ENCODE results near the gene TMEM8B.

TMEM8B gene, protein sequence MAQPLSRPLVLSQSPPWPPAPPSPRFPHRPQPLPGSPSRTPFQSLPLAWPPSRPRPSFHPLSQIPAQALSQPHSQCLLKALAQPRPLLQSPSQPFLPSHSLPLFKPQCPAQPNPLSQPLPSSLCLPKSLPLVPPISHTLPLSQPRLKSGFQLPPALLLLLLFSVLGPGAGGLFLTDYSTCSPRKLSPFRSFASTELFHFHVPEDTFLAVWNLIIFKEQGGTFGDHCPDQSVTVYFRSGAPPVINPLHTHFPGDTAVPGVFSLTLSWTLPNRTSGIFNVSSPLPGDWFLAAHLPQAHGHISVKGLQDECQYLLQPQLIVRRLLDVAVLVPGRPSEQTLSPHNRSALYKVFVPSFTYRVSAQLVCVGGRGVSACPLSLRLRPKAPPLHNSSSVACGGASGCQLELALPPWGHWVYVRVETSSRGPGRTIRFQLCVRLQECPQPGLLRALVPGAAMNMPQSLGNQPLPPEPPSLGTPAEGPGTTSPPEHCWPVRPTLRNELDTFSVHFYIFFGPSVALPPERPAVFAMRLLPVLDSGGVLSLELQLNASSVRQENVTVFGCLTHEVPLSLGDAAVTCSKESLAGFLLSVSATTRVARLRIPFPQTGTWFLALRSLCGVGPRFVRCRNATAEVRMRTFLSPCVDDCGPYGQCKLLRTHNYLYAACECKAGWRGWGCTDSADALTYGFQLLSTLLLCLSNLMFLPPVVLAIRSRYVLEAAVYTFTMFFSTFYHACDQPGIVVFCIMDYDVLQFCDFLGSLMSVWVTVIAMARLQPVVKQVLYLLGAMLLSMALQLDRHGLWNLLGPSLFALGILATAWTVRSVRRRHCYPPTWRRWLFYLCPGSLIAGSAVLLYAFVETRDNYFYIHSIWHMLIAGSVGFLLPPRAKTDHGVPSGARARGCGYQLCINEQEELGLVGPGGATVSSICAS

DNA sequence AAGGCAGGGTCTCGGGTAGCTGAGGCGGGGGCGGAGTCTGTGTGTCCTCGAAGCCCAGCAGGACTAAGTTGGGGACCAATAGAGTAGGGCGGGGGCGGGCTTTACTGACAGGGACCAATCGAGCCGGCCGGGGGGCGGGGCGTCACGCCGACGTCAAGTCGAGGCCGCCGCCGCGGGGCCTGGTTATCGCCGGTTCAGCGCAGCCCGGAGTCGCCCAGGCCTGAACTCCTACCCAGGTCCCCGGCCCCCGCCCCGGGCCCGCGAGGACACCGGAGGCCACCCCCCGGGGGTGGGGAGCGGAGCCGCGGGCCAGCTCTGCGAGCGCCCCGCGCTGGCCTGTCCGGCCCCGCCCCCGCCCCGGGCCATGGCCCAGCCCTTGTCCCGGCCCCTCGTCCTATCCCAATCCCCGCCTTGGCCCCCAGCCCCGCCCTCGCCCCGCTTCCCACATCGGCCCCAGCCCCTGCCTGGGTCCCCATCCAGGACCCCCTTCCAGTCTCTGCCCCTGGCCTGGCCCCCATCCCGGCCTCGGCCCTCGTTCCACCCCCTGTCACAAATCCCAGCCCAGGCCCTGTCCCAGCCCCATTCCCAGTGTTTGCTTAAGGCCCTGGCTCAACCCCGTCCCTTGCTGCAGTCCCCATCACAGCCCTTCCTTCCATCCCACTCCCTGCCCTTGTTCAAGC, at the start of gene TMEM8B:
Gene TMEM8B, plus strand, starts transcription at position 145 of the 680 bp plus-strand sequence. Its CDS starts 220 bp downstream, at position 365.
- DNase-seq (ENCODE audit: low read depth) = peak; percentile 76

DNA sequence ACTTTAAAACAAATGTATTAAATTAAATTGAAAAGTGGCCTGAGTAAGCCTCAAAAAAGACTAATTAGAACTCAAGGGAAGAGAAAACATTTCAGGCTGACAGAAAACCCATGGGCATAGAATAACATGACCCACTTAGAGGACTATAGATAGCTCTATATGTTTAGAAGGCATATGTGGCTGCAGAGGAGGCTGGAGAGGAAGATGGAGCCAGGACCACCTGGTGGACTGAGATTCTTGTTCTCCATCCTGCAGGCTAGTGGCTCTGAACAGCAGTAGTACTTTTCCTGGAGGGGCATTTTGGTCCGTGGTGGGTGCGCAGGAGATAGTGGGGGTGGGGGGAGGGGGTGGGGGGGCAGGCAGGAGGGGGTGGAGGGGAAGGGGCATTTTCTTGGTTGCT, 48.0 kb upstream of the TMEM8B start:
- DNase-seq (ENCODE audit: low read depth) = no peak

DNA sequence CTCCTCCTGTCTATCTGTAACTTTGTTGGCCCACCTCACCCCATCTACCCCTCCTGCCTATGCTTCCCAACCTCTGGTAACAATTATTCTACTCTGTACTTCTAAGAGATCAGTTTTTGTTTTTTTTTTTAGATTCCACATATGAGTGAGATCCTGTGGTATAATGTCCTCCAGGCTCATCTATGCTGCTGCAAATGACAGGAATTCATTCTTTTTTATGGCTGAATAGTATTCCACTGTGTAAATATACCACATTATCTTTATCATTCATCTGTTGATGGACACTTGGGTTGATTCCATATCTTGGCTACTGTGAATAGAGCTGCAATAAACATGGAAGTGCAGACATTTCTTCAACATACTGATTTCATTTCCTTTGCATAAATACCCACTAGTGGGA, 45.6 kb upstream of the TMEM8B start:
- no peak for DNase-seq (ENCODE audit: low read depth)

DNA sequence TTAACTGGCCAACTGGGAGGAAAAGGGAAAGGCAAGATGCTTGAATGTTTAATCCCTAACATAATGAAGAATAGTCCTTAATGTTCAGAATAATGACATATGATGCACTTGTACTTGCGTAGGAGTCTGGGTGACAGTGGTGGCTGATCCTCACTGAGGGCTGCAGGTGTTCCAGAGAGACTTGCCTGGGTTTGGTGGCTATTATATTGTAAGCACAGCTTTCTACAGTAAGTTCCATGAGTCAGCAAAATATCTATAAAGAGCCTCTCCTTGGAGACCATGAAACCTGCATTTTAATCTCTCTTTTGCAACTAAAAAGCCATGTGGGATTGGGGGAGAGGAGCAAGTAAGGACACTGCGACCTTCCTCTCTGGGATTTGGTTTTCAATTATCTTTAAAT, 39.5 kb upstream of the TMEM8B start:
- DNase-seq (ENCODE audit: low read depth) = no peak

DNA sequence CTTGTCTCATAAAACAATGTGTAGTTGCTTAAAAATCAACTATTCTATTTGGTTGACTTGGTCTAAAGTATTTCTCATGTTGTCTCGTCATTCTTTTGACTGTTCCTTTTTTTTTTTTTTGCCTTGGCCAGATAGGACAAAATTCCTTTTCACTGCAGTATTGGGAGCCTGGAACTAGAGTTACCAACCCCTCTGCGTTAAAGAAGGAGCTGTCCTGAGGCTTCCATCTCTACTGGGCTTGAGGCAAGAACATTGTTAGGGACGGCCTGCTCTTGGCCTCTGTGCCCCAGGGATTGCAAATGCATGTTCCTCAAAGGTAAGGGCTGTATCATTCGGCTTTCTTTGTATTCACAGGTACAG, 39.0 kb upstream of the TMEM8B start:
- DNase-seq (ENCODE audit: low read depth) = no peak

DNA sequence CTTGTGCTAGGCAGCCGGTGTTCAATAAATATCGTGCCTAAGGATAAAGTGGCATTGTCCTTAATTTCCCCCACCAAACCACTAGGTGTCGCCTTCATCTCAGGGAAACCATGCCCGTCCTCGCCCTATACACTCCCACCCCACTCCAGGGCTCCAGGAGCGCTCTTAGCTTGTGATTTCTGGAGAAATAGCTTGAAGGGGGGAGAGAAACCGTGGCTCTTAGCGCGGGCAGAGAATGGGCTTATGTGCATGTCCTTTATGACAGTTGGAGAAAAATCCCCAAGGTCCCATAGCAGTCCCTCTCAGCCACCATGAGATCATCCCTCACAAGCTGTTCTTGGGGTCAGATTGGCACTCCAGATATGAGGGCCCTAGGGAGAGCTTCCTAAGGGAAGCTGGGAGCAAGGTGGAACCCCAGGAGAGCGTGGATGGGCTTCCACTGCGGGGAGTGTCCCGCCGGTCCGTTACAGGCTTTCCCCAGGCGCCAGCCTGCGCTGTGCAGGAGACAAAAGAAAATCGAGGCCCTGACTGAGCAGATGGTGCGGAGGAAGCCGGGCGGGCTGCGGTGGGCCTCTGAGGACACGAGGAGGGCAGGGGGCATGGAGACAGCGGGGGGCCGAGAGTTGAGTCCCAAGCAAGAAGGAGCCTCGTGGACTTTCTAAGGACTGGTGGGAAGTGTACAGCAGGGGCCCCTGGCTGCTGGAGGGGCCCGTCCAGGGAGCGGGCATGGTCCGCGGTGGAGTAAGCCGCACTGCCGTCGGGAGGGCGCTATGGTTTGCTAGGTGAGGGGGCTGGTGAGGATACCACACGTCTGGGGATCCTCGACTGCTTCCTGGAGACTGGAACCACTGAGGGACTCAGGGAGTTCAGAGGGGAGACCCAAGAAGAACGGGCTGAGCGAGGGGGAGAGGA, 38.4 kb upstream of the TMEM8B start:
- DNase-seq (ENCODE audit: low read depth) = no peak

DNA sequence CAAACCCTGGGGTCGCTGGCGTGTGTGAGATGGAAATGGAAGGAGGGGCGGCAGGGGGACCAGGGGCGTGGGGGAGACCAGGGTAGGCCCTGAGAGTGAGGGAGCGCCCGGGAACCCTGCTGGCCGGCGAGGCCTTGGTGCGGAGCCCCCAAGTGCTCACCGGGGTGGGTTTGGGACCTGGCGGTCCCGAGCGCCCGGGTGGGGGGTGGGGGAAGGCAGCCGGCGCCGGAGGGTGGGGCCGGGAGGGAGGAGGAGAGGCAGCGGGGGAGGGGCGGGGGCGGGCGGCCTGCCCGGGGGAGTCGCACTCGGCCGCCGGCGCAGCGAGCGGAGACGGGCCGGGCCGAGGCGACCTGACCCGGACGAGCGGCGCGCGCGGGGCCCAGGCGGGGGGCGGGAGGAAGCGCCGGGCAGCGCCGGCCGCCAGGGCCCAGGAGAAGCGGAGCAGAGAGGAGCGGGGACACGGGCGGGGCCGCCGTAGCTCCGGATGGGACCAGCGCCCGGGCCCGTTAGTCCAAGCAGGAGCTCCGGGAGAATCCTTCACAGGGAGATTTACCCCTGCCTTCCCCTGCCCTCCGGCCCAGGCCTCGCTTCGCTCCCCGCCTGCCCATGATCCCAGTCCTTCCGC, 37.6 kb upstream of the TMEM8B start, which contains the start of gene NPR2:
Gene NPR2, plus strand, starts transcription at position 295 of the 625 bp plus-strand sequence. CDS start 818 bp downstream, outside the sequence.
- no peak for DNase-seq (ENCODE audit: low read depth)

DNA sequence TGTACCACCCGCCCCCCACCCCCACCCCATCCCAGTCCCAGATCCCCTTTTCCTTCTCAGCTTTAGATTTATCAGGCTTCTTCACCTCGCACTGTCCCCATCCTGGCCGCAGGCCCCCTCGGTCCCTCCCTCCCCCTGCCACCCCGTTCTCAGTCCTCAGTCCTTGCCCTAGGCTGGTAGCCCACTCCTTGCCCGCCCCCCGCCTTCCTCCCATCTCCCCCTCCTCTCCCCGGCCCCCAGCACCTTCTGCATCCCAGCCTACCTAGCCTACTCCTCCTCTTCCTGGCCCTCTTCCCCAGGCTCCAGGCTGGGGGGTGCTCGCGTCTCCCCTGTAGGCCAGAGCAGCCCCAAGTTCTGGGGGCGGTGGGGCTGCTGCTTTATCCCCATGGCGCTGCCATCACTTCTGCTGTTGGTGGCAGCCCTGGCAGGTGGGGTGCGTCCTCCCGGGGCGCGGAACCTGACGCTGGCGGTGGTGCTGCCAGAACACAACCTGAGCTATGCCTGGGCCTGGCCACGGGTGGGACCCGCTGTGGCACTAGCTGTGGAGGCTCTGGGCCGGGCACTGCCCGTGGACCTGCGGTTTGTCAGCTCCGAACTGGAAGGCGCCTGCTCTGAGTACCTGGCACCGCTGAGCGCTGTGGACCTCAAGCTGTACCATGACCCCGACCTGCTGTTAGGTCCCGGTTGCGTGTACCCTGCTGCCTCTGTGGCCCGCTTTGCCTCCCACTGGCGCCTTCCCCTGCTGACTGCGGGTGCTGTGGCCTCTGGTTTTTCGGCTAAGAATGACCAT, 36.8 kb upstream of the TMEM8B start:
- no peak for DNase-seq (ENCODE audit: low read depth)

DNA sequence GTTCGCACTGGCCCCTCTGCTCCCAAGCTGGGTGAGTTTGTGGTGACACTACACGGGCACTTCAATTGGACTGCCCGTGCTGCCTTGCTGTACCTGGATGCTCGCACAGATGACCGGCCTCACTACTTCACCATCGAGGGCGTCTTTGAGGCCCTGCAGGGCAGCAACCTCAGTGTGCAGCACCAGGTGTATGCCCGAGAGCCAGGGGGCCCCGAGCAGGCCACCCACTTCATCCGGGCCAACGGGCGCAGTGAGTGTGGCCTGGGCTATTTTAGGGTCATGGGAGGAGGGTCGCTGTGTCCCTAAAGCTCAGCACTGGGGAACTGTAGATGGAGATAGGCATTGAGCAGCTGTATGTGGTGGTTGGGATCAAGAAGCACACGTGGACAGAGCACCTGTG, 36.2 kb upstream of the TMEM8B start:
- DNase-seq (ENCODE audit: low read depth) = no peak

DNA sequence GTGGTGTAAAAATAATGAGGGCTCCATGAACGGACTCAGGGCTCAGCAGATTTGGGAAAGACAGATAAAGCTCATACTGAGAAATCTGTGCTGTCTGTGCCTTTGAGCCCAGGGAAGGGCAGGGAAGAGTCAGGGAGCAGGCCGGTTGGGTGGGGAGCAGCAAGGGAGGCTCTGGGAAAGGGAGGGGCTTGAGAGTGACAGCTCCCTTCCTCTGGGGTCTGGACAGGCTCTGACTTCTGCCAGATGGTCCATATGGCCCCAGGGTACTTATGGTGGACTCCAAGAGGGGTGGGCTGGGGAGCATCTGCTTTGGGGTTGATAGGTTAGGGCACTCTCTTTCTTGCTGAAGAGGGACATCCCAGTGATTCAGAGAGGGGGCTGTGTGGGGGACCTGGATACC, 35.6 kb upstream of the TMEM8B start:
- DNase-seq (ENCODE audit: low read depth) = no peak

DNA sequence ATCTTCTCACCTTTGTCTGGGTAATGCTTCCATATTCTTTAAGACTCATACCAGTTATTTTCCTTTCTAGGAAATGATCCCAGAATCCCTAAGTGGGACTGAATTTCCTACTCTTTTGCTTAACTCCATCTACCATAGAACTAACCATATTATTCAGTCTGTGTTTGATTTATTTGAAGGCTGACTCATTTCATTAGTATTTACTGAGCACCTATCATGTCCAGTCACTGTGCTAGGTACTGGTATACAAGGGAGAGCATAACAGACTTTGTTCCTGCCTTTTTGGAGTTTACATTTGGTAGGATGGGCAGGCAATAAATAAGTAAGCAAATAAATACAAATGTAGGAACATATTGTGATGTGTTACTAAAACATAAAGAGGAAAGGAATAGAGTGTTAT, 33.3 kb upstream of the TMEM8B start:
- no peak for DNase-seq (ENCODE audit: low read depth)

DNA sequence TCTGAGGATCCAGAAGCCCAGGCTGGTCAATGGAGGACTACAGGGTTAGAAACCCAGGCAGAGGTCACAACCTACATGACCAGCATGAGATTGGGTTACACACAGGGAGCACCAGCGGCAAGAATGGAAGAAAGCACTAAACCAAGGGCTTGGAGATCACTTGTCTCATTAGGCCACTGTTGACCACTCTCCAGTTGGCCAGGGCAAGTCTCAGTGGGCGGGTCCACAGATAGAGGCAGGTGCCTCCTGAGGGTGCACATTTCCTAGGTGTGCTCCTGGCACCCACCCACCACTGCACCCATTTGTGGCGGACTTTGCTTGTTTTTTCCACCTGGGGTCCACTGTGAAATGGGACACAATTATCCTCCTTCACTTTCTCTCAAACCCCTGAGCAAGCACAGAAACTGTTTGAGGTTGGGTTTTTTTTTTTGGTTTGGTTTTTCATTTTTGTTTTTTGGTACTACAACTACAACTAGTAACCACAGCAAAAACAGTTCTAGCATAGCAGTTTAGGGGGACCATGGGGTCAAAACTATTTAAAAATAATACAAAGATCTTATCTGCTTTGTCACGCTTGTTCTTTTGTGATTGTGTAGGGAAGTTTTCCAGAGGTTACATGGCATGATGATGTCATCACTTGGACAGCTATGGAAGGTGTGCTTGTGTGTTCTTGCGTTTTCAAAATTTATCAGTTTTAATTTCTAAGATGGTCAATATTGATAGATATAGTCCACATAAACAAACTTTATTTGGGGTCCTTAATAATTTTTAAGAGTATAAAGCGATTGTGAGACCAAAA, 31.5 kb upstream of the TMEM8B start:
- no peak for DNase-seq (ENCODE audit: low read depth)

DNA sequence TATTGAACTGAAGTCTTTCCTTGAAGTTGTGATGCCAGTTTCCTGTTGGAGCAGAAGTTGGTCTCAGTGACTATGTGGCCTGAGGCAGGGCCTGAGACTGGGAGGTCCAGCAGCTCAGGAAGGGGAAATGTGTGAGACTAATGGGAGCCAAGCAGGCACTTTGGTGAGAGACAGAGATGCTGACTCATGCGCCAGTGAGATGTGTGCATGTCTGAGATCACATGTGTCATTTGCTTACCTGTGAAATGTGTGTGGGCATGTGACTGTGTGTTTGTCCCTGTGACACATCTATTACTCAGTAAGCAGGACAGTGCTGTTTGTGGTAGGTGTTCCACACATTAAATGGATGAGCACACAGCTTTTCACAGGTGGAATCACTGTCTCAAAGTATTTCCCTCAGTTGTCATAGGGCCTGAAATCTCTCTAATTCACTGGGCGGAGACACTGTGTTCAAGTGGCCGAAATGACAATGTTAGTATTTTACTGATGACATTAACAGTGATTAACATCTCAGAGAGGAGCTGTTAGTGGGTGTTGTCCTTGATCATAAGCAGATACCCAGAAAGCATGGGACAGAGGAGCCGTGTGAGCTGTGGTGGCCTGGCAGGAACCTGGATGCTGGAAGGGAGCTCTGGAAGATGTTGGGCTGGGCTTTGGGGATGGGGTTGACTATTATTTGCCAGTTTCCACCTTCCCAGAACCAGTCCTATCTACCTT, 30.2 kb upstream of the TMEM8B start:
- DNase-seq (ENCODE audit: low read depth) = no peak

DNA sequence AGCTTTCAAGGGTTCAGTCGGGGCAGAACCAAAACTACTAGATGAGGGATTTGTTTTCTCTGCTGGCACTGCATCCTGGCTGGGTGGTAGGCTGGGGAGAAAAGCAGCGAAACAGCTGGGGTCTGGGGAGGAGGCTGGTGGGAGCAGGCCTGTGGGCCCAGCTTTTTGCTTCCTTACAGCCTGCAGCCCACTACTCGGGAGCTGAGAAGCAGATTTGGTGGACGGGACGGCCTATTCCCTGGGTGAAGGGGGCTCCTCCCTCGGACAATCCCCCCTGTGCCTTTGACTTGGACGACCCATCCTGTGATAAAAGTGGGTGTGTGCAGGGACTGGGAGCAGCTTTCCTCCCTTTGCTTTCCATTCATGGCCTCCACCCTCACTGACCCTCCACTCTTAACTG, 28.5 kb upstream of the TMEM8B start:
- DNase-seq (ENCODE audit: low read depth) = no peak

DNA sequence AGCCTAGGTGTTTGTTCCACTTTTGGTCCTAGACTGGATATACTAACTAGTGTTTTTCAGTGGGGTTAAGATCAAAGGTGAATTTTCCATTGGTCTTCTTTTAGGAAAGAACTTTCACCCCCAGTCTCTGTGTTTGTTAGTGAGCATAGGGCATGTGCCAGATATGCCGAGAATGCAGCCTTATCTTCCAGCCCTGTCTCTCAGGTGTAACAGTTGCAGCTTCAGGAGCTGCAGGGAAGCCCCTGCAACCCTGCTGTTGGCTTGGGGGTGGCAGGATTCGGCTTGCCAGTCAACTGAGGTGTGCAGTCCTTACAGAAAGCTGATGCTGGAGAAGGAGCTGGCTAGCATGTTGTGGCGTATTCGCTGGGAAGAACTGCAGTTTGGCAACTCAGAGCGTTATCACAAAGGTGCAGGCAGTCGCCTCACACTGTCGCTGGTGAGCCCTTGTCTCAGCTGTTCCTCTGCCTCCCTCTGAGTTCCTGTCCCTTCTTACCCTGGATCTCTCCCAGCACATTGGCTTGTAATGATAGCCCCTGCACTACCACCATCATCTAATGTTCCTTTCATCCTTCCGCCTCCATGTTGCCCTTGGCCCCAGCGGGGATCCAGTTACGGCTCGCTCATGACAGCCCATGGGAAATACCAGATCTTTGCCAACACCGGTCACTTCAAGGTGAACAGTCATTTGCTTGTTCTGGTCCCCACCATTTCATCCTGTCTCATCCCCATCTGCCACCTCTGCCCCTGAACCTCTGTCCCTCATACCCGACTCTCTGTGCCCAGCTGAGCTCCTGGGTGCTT, 27.5 kb upstream of the TMEM8B start:
- DNase-seq (ENCODE audit: low read depth) = no peak

DNA sequence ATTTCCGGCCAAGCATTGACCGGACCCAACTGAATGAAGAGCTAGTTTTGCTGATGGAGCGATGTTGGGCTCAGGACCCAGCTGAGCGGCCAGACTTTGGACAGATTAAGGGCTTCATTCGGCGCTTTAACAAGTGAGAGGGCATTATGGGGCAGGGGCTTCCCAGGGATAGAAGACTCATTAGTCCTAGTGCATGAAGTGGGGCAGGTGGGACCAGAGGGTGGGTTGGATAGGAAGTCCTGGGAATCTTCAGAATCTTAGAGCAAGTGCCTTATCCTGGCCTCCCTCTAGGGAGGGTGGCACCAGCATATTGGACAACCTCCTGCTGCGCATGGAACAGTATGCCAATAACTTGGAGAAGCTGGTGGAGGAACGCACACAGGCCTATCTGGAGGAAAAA, 22.9 kb upstream of the TMEM8B start:
- no peak for DNase-seq (ENCODE audit: low read depth)

DNA sequence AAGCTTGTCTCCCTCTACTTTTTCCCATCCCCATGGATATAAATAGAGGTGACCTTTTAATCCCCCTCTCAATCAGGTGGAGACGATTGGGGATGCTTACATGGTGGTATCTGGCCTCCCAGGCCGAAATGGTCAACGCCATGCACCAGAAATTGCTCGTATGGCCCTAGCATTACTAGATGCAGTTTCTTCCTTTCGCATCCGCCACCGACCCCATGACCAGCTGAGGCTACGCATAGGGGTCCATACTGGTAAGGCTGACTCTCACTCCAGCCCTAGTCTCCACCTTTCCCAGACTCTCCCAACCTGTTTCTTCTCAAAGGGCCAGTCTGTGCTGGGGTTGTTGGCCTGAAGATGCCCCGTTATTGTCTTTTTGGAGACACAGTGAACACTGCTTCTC, 20.6 kb upstream of the TMEM8B start:
- no peak for DNase-seq (ENCODE audit: low read depth)

DNA sequence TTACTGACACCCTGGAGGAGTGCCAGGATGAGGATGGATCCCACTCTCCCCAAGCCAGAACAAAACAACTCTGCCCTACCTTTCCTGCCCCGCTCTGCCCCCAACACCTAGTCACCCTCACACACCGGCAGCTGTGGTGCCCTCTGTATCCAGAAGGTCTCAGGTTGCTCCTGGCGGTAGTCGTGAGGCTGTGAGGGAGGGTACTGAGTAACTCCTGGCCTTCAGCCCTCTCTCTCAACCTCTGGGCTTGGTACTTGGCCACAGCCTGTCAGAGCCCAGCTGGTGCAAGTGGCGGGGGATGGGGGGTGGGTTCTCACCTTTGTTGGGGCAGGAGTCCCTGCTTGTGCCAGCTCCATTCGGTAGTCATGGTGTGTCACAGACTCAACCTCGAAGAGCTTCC, 18.9 kb upstream of the TMEM8B start:
- no peak for DNase-seq (ENCODE audit: low read depth)

Measured in stimulated activated CD8-positive, alpha-beta memory T cell treated with anti-CD3 and anti-CD28 coated beads, Interleukin-15, amount 100 ng/mL, for 24 hours (primary cell).